ENCODE measurements around the gene ALDH7A1.
"Not testable (repeated sequence)": the region's sequence is repeated elsewhere in the genome, so short reads cannot be mapped to it uniquely, and the experiment has no call there.

ALDH7A1 gene

DNA sequence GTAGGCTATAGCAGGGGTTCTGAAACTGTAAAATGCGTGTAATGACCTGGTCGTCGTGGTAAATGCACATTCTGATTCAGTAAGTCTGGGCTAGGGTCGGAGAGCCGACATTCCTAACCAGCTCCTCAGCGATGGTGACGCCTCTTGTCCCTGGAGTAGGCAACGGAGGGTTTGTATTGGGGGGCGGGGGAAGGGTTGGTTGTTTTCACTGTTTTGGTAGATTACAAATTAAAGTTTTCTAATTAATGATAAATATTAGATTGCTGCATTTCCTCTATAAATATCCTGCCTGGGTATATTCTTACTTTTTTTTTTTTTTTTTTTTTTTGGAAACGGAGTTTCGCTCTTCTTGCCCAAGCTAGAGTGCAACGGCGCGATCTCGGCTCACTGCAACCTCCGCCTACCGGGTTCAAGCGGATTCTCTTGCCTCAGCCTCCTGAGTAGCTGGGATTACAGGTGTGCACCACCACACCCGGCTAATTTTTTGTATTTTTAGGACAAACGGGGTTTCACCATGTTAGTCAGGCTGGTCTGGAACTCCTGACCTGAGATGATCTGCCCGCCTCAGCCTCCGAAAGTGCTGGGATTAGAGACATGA lies 566 bp upstream of the ALDH7A1 start:
- DNase-seq (ENCODE audit: low spot score) = no peak

GRCh38 chr5:126591549-126591948 lies 3.5 kb downstream of the ALDH7A1 start:
- no peak for DNase-seq (ENCODE audit: low spot score)

GRCh38 chr5:126589536-126590297 lies 5.3 kb downstream of the ALDH7A1 start:
- DNase-seq (ENCODE audit: low spot score) = no peak

DNA sequence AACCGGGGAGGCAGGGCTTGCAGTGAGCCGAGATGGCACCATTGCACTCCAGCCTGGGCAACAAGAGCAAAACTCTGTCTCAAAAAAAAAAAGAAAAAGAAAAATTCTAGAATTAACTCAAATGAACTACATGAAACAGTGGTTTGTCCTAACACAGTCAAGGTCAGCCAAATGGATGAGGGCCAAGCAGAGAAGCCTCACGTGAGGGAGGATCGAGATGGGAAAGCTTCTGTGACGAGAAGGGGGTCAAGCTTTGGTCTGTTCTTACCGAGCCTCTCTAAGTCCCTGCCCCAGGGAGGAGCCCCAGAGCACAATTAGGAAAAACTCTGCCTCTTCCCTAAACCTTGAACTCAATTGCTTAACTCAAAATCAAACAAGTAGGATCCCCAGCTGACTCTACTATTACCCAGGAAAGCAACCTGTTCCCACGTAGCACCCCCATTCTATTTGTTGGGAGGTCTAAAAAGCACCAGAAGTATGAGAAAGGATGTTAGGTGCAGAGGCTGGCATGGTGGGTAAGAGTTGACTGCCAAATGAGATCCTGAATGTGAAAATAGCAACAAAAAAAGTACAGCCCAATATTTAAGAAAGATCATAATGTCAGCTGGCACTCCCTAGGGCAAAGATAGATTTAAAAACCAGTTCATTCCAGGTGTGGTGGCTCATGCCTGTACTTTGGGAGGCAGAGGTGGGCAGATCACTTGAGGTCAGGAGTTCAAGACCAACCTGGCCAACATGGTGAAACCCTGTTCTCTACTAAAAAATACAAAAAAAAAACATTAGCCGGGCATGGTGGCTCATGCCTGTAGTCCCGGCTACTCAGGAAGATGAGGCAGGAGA lies 7.2 kb downstream of the ALDH7A1 start:
- no peak for DNase-seq (ENCODE audit: low spot score)

DNA sequence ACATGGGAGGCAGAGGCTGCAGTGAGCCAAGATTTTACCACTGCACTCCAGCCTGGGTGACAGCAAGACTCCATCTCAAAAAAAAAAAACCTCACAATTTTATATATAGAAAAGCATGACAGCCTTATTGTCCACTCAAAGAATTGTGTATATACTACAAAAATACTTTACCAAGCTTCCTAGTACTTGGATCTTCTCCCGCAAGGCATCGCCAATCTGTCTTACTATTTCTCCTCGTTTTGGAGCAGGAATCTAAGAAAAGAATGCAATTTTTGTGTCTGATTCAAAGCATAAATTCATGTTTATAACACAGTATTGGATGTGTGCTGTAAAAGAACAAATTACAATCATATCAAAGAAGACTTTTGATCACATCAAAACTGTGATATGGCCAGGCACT lies 11.3 kb downstream of the ALDH7A1 start:
- DNase-seq (ENCODE audit: low spot score) = no peak

DNA sequence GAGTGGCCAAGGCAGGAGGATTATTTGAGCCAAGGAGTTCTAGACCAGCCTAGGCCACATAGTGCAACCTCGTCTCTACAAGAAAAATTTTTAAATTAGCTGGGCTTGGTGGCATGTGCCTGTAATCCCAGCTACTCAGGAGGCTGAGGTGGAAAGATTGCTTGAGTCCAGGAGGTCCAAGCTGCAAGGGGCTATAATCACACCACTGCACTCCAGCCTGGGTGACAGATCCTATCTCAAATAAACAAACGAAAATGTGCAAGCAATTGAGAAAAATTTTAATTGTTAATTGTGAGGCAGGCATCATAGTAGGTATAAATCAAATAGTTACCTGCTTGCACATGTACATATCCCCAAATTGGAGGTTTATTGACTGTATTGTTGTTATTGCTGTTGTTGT lies 15.3 kb downstream of the ALDH7A1 start:
- DNase-seq (ENCODE audit: low spot score) = no peak

GRCh38 chr5:126577415-126577814 lies 17.6 kb downstream of the ALDH7A1 start:
- DNase-seq (ENCODE audit: low spot score) = no peak

DNA sequence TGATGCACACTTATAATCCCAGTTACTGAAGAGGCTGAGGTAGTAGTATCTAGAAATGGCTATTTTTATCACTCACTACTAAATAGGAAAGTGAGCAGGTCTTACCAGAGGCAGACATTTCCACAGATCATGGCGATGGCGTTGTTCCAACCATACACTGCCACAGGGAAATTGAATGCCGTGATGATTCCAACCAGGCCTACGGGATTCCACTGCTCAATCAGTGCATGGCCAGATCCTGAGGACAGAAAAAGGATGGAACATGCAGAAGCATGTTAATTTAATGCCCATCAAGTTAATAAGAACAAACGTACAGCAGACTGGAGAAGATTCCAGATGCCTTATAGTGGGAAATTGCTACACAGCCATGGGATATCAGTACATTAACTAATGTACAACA lies 18.0 kb downstream of the ALDH7A1 start:
- no peak for DNase-seq (ENCODE audit: low spot score)

GRCh38 chr5:126575644-126576043 lies 19.4 kb downstream of the ALDH7A1 start:
- no peak for DNase-seq (ENCODE audit: low spot score)

GRCh38 chr5:126568206-126568755 lies 26.7 kb downstream of the ALDH7A1 start:
- DNase-seq (ENCODE audit: low spot score) = no peak

DNA sequence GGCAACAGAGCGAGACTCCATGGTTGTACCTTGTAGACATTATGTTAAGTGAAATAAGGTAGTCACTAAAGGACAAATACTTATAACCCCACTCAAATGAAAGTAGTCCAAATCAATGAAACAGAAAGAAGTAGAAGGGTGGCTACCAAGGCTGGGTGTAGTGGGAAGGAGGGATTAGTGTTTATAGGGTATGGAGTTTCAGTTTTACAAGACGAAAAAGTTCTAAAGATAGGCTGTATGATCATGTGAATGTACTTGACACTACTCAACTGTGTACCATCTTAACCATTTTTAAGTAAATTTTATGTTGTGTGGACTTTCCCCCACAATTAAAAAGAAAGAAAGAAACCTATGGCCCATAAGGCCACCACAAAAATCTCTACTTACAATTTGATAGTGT lies 32.2 kb downstream of the ALDH7A1 start:
- DNase-seq (ENCODE audit: low spot score) = no peak

DNA sequence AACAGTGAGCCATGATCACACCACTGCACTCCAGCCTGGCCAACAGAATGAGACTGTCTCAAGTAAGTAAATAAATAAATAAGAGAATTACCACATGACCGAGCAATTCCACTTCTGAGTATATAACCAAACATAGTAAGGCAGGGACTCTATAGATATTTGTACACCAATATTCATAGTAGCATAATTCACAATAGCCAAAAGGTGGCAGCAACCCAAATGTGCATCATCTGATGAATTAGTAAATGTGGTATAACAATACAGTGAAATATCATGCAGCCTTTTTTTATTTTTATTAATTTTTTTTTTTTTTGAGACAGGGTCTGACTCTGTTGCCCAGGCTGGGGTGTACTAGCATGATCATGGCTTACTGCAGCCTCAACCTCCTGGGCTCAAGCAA lies 33.1 kb downstream of the ALDH7A1 start:
- no peak for DNase-seq (ENCODE audit: low spot score)

- not testable (repeated sequence) for DNase-seq (ENCODE audit: low spot score)
Observed at GRCh38 chr5:126555101-126555500, 39.9 kb downstream of the ALDH7A1 start.

GRCh38 chr5:126552614-126553013 lies 42.4 kb downstream of the ALDH7A1 start:
- no peak for DNase-seq (ENCODE audit: low spot score)

- DNase-seq (ENCODE audit: low spot score) = peak; percentile 21
Observed at GRCh38 chr5:126544087-126544740, 50.8 kb downstream of the ALDH7A1 start.

DNA sequence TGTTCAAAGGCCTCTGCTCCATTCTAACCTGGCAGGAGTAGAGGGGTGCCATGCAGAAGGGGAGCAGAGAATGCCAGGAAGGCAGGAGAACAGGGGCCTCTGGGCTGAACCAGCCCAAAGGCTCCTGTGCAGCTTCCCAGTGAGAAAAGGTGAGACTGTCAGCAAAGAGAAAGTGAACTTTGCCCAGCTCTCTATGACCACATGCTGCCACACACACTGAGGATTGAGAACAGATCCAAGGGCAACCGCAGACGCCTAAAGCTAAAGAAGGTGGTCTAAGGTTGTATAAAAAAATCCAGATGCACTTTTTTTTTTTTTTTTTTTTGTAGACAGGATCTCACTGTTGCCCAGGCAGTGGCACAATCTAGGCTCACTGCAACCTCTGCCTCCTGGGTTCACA lies 51.4 kb downstream of the ALDH7A1 start:
- no peak for DNase-seq (ENCODE audit: low spot score)

DNA sequence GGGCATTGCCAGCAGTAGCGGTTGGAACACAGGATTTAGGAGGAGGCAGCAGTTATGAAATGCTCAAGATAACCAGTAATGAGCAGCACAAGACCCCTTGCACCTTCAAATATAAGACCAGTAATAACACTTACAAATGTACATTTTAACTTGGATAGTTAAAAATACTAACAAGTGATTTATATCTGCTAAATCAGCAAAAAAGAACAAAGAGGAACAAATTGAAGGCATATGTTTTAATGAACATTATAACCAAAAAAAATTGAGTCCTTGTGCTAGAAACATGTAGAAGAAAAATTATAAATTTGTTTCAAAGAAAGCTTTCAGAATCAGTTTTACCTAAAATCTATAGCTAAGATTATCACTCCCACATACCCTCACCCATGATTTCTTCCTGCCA lies 52.0 kb downstream of the ALDH7A1 start:
- DNase-seq (ENCODE audit: low spot score) = no peak

GRCh38 chr5:126542441-126542840 lies 52.6 kb downstream of the ALDH7A1 start:
- DNase-seq (ENCODE audit: low spot score) = no peak

DNA sequence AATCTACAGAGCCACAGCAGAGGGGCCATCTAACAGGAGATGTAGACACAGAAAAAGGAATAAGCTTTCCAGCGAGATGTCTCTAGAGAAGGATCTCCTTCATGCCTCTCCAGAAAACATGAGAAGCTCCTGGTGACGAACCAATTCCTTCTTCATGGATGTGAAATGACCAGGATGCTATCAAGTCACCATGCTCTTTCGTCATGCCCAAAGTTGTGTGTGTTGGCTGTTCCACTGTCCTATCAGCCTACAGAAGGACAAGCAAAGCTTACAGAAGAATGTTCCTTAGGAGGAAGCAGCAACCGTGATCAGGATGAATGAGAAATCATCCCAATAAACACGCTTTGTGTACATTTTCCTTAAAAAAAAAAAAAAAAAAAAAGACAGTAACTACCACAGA lies 54.4 kb downstream of the ALDH7A1 start:
- DNase-seq (ENCODE audit: low spot score) = no peak

DNA sequence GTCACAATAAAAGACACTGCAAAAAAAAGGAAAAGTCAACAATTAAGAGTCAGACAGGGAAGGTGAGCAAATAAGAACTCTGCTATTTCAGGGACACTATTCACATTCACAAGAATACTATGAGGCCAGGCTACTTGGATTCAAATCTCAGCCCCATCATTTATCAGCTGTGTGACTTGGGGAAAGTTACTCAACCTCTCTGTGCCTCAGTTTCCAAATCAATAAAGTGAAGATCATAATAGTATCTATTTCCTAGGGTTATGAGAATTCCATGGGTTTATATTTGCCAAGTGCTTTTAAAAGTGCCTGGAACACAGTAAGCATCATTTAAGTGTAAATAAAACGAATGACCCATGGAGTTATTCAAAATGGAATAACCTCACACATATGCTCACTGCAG lies 56.4 kb downstream of the ALDH7A1 start:
- no peak for DNase-seq (ENCODE audit: low spot score)

DNA sequence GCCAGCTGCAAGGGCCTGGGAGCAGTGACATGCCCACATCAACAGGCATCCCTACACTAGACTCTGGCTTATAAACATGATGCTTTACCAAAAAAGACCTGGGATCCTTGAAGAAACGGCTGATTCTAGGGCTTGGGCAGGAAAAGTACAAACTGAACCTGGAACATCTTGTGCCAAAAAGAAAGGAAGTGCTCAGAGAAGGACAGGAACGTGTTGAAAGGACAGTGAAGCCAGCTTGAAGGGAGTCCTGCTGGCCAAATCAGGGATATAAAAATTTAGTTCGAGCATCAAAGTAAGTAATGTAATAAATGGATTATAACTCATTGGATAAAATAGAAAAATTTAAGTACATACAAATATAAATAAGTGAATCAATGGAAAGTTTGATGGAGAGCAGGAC lies 58.1 kb downstream of the ALDH7A1 start:
- DNase-seq (ENCODE audit: low spot score) = no peak

GRCh38 chr5:126535856-126536545 lies 59.0 kb downstream of the ALDH7A1 start:
- DNase-seq (ENCODE audit: low spot score) = no peak
